Measurements from ENCODE around the gene CLBA1.
"Not testable (repeated sequence)": the region's sequence is repeated elsewhere in the genome, so short reads cannot be mapped to it uniquely, and the experiment has no call there.

CLBA1 gene

DNA sequence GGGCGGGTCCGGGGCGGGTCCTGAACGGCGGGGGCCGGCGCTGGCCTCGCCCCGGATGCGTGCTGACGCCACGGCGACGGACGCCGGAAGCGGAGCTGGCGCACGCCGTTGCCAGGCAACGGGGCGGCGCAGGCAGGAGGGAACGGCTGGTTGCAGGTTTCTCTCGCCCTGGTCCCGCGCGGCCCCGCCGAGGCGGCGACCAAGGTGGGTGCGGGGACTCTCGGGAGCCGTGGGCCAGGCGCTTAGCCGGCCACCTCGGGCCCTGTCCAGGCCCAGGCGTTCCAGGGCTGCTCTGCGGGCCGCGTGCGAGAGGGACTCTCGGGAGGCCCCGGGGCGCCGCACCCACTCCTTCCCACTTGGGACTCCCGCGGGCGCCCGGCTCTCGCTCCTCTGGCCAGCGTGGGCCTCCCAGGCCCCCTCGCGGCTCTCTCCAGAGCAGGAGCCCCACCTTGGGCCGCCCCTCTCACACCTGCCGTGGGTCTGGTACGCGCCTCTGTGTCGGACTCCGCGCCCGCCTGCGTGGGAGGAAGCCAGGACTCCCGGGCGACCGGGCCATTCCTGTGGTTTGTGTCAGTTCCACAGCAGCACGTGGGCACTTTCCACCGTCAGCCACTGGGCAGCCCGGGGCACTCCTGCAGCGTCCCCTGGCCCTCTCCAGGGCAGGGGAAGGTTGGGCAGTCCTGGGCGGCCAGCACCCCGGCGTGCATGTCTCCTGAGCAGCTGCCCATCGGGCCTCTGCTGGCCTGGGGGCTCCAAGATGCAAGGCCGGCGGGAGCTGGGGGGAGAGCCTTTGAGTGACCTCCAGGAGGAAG, at the start of gene CLBA1:
Gene CLBA1, plus strand, starts transcription at position 114 of the 812 bp plus-strand sequence. Its CDS starts 644 bp downstream, at position 758.
- peak; percentile 86 for DNase-seq

DNA sequence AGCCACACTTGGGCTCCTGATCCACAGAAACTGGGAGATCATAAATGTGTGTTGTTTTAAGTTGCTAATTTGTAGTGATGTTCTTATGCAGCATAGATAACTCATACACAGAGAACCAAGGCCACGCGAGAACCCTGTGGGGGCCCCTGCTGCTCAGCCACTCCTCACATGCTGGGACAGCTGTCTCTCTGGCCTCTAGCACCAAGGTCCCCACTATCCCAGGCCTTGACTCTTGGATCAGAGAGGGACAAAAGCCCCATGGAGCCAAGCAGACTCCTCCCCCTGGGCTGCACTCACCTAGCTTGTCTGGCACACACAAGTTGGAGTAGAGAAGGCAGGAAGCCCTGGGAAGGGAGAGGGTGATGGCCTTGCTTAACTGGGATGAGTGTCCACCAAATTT, 49.6 kb upstream of the CLBA1 start:
- DNase-seq, result no peak

DNA sequence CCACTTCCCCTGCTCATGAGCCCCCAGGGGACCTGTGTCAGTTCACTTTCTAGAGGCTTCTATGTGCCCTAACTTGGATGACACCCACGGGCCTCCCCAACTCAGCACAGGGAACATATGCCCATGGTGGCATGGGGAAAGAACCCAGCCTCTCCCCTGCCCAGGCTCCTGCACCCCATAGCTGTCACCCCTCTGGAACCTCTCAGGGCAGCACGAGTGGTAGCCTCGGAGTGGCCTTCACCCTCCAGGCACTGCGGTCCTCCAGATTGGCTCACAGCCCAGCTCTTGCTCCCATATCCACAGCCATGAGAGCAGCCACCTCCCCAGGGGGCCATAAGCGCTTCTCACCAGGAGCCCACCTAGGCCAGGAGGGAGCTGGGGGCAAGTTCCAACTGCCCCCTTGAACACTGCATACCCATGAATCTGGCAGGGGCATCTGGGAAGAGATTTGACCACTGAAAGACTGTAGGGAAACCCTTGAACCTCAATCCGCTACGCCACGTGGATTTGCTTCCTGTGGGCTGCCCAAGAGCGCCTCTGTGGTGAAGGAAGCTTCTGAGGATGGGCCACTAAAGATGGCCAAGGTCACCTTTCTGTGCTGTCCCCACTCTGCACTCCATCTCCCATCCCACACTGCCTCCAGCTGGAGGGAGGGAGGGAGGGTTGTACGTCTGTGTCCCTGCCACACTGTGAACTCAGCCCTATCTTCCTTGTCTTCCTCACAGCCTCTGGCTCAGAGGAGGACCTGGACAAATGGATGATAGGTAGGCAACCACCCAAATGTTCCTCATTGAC, 49.0 kb upstream of the CLBA1 start:
- DNase-seq, result no peak

DNA sequence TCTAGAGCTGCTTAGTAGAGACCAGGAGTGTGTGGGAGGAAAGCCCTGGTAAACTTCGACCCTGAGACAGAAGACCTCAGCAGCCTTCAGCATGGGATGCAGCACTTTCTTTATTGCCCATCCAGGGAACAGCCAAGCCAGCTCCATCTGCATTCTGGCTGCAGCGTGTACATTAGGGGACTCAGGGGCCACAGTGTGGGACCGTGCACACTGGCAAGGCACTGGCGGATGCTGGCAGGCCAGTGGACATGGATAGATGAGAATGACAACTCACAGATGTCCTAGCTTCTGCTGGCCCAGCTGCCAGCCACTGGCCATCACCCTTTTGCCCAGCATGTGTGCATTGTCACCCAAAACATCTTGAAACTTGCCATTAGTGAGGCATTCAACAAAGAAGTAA, 48.4 kb upstream of the CLBA1 start:
- no peak for DNase-seq

GRCh38 chr14:104937694-104938365, 47.8 kb upstream of the CLBA1 start:
- no peak for DNase-seq

DNA sequence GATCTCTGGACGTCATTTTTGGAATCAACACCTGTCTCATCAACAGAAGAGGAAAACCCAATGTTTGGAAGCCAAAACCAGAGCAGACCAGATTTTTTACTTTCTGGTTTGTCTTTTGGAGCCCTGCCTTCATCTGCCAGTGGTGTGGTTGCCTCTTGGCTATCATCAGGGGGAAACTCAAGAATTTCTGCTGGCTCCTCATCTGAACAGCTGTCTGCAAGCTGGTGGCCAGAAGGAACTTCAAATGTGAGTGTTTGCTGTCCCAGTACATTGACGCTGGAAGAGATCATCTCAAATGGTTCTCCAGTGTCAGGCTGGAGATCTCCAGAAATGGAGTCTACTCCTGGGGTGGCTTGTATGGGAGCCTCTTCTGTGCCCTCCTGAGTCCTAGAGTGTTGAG, 47.2 kb upstream of the CLBA1 start:
- DNase-seq, result no peak

DNA sequence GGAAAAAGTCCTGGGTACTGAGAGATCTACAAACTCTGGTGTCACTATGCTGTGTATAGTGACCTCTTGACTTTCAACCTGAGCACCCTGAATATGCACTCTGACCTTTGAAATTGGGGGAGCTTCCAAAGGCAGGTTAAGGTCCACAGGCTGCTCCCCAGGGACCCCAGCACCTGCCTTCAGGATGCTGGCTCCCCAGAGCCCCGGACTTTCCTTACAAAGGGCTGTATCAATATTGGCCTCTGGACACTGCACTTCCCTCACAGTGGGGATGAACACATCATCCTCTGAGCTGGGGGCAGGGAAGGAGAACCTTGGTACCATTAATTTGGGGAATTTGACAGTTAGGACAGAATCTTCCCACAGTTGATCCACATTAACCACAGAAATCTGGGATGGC, 46.6 kb upstream of the CLBA1 start:
- no peak for DNase-seq

DNA sequence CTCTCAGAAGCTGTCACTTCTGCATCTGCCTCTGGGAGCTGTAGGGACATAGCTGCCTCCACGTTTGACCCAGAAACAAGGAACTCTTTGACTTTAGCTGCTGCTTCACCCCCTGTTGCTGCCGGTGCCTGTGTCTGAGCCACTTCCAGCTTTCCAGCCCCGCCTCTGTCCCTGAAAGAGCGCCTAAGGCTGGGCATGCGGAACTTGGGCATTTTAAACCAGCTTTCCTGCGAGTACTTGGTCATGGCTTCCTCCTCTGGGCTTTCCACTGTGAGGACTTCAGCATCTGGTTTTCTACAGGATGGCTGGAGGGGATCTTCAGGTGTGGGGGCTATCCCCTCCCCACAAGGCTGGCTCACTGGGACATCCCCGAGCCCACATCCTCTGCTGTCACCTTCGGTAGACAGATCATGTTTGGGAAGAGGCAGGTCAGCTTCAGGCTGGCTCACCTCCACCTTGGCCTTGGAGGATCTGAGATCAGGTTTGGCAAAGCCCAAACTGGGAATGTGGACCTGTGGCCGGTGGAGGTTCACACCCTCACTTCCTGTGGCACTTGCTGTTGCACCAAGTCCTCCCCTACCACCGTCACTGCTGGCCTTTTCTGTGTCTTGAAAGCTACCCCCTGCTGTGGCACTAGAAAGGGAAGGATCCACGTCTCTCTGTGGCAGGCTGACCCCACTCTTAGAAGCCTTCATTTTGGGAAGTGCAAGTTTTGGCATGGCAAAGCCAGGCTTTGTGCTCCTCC, 45.8 kb upstream of the CLBA1 start:
- no peak for DNase-seq

- no peak for DNase-seq
Measured at GRCh38 chr14:104940526-104941150, 45.0 kb upstream of the CLBA1 start.

DNA sequence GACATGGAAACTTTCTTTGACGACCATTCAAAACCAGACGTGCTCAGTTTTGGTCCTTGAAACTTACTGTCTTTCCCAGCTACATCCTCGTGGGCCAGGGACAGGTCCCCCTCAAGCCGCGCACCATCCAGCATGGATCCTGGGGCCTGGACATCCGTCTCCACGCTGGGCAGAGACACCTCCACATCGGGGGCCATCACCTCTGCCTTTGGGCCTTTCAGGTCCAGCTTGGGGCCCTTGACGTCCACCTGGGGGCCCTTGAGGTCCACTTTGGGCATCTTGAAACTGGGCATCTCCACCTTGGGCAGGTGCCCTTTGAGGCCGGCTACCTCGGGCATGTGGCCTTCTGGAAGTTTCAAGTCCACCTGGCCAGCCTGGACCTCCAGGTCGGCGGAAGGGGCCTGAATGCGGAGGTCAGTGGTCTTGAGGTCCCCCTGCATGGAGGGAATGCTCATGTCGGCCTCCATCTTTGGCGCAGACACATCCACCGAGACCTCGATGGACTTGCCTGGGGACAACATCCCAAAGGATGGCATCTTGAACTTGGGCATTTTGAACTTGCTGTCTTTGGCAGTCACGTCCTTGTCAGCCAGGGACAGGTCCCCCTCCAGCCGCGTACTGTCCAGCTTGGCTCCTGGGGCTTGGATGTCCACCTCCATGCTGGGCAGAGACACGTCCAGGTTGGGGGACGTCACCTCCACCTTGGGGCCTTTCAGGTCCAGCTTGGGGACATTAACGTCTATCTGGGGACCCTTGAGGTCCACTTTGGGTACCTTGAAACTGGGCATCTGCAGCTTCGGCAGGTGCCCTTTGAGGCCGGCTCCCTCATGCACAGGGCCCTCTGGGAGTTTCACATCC, 43.9 kb upstream of the CLBA1 start:
- DNase-seq, result no peak

DNA sequence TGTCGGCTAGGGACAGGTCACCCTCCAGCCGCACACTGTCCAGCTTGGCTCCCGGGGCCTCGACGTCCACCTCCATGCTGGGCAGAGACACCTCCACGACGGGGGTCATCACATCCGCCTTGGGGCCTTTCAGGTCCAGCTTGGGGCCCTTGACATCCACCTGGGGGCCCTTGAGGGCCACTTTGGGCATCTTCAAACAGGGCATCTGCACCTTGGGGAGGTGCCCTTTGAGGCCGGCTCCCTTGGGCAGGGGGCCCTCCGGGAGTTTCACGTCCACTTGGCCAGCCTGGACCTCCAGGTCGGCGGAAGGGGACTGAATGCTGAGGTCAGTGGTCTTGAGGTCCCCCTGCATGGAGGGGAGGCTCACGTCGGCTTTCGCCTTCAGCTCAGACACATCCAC, 43.0 kb upstream of the CLBA1 start:
- no peak for DNase-seq

DNA sequence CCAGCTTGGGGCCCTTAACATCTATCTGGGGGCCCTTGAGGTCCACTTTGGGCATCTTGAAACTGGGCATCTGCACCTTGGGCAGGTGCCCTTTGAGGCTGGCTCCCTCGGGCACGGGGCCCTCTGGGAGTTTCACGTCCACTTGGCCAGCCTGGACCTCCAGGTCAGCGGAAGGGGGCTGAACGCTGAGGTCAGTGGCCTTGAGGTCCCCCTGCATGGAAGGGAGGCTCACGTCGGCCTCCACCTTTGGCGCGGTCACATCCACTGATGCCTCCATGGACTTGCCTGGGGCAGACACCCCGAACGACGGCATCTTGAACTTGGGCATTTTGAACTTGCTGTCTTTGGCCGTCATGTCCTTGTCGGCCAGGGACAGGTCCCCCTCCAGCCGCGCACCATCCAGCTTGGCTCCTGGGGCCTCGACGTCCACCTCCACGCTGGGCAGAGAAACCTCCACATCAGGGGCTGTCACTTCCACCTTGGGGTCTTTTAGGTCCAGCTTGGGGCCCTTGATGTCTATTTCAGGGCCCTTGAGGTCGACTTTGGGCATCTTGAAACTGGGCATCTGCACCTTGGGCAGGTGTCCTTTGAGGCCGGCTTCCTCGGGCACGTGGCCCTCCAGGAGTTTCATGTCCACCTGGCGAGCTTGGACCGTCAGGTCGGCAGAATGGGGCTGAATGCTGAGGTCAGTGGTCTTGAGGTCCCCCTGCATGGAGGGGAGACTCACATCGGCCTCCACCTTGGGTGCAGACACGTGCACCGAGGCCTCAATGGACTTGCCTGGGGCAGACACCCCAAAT, 42.2 kb upstream of the CLBA1 start:
- DNase-seq, result not testable (repeated sequence)

DNA sequence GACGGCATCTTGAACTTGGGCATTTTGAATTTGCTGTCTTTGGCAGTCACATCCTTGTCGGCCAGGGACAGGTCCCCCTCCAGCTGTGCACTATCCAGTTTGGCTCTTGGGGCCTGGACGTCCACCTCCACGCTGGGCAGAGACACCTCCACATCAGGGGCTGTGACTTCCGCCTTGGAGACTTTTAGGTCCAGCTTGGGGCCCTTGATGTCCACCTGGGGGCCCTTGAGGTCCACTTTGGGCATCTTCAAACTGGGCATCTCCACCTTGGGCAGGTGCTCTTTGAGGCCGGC, 41.6 kb upstream of the CLBA1 start:
- DNase-seq, result not testable (repeated sequence)

DNA sequence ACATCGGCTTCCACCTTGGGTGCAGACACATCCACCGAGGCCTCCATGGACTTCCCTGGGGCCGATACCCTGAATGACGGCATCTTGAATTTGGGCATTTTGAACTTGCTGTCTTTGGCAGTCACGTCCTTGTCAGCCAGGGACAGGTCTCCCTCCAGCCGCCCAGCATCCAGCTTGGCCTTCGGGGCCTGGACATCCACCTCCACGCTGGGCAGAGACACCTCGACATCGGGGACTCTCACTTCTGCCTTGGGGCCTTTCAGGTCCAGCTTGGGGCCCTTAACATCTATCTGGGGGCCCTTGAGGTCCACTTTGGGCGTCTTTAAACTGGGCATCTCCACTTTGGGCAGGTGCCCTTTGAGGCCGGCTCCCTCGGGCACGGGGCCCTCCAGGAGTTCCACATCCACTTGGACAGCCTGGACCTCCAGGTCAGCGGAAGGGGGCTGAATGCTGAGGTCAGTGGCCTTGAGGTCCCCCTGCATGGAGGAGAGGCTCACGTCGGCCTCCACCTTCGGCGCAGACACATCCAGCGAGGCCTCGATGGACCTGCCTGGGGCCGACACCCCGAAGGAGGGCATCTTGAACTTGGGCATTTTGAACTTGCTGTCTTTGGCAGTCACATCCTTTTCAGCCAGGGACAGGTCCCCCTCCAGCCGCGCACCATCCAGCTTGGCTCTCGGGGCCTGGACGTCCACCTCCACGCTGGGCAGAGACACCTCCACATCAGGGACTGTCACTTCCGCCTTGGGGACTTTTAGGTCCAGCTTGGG, 41.0 kb upstream of the CLBA1 start:
- DNase-seq, result not testable (repeated sequence)

- DNase-seq, result not testable (repeated sequence)
Measured at GRCh38 chr14:104945266-104945665, 40.3 kb upstream of the CLBA1 start.

DNA sequence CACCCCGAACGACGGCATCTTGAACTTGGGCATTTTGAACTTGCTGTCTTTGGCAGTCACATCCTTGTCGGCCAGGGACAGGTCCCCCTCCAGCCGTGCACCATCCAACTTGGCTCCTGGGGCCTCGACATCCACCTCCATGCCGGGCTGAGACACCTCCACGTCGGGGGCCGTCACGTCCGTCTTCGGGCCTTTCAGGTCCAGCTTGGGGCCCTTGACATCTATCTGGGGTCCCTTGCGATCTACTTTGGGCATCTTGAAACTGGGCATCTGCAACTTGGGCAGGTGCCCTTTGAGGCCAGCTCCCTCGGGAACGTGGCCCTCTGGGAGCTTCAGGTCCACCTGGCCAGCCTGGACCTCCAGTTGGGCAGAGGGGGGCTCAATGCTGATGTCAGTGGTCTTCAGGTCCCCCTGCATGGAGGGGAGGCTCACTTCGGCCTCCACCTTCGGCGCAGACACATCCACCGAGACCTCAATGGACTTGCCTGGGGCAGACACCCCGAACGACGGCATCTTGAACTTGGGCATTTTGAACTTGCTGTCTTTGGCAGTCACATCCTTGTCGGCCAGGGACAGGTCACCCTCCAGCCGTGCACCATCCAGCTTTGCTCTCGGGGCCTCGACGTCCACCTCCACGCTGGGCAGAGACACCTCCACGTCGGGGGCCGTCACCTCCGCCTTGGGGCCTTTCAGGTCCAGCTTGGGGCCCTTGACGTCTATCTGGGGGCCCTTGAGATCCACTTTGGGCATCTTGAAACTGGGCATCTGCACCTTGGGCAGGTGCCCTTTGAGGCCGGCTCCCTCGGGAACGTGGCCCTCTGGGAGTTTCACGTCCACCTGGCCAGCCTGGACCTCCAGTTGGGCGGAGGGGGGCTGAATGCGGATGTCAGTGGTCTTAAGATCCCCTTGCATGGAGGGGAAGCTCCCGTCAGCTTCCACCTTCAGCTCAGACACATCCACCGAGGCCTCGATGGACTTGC, 39.3 kb upstream of the CLBA1 start:
- not testable (repeated sequence) for DNase-seq

DNA sequence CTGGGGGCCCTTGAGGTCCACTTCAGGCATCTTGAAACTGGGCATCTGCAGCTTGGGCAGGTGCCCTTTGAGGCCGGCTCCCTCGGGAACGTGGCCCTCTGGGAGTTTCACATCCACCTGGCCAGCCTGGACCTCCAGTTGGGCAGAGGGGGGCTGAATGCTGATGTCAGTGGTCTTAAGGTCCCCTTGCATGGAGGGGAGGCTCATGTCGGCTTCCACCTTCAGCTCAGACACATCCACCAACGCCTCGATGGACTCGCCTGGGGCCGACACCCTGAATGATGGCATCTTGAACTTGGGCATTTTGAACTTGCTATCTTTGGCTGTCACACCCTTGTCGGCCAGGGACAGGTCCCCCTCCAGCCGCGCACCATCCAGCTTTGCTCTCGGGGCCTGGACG, 38.4 kb upstream of the CLBA1 start:
- not testable (repeated sequence) for DNase-seq

DNA sequence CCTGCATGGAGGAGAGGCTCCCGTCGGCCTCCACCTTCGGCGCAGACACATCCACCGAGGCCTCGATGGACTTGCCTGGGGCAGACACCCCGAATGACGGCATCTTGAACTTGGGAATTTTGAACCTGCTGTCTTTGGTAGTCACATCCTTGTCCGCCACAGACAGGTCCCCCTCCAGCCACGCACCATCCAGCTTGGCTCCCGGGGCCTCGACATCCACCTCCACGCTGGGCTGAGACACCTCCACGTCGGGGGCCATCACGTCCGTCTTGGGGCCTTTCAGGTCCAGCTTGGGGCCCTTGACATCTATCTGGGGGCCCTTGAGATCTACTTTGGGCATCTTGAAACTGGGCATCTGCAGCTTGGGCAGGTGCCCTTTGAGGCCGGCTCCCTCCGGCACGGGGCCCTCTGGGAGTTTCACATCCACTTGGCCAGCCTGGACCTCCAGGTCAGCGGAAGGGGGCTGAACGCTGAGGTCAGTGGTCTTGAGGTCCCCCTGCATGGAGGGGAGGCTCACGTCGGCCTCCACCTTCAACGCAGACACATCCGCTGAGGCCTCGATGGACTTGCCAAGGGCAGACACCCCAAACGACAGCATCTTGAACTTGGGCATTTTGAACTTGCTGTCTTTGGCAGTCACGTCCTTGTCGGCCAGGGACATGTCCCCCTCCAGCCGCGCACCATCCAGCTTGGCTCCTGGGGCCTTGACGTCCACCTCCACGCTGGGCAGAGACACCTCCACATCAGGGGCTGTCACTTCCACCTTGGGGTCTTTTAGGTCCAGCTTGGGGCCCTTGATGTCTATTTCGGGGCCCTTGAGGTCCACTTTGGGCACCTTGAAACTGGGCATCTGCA, 37.5 kb upstream of the CLBA1 start:
- DNase-seq, result not testable (repeated sequence)

All from stimulated activated CD4-positive, alpha-beta T cell treated with anti-CD3 and anti-CD28 coated beads, Interleukin-4, amount 100 ng/mL, for 24 hours (primary cell).